Measurements from ENCODE around the gene RIPPLY1.

DNA sequence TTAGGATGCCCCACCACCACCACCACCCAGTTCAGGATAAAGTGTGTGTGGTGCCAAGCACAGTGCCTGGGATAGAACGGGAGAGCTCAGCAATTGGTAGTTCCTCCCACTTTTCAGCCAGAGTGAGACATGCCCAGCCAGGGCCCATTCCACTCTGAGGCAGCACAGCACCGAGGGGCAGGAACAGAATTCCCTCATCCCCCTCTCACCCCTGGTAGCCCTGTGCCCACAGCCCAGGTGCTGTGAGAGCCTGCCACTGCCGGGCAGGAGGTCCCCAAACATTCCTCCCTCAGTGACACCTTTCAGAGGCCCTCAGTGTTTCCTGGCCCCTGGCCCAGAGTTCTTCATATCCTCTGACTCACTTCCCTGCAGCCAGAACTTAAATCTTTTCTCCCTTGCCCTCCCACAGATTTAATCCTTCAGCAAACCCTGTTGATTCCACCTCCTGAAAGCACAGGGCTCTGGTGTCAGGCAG lies 8.1 kb downstream of the RIPPLY1 start:
- no peak for TF ChIP-seq POLR2A (IDR thresholded peaks at IDR 0.05; ENCODE audit: borderline replicate concordance, extremely low read depth, insufficient read depth, insufficient read length)
- TF ChIP-seq, protein P1, sequence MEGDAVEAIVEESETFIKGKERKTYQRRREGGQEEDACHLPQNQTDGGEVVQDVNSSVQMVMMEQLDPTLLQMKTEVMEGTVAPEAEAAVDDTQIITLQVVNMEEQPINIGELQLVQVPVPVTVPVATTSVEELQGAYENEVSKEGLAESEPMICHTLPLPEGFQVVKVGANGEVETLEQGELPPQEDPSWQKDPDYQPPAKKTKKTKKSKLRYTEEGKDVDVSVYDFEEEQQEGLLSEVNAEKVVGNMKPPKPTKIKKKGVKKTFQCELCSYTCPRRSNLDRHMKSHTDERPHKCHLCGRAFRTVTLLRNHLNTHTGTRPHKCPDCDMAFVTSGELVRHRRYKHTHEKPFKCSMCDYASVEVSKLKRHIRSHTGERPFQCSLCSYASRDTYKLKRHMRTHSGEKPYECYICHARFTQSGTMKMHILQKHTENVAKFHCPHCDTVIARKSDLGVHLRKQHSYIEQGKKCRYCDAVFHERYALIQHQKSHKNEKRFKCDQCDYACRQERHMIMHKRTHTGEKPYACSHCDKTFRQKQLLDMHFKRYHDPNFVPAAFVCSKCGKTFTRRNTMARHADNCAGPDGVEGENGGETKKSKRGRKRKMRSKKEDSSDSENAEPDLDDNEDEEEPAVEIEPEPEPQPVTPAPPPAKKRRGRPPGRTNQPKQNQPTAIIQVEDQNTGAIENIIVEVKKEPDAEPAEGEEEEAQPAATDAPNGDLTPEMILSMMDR (IDR thresholded peaks at IDR 0.05 in 2 of 3, conservative IDR thresholded peaks at IDR 0.05 in 1 of 3; ENCODE audit: borderline replicate concordance in 1 of 3, insufficient read depth in 1 of 3, low read depth in 2 of 3, low read length in 2 of 3): no peak
- TF ChIP-seq YY1 (IDR thresholded peaks at IDR 0.05; ENCODE audit: extremely low read depth, insufficient replicate concordance, low read depth, low read length): no peak
- no peak for TF ChIP-seq EZH2 (IDR thresholded peaks at IDR 0.05)
- peak; percentile 43; the same call in 1 of the 2 replicates for TF ChIP-seq SP1 (IDR thresholded peaks at IDR 0.05; ENCODE audit: low read depth)
- TF ChIP-seq RAD21 (IDR thresholded peaks at IDR 0.05; ENCODE audit: low read depth): no peak
- TF ChIP-seq, protein P2, sequence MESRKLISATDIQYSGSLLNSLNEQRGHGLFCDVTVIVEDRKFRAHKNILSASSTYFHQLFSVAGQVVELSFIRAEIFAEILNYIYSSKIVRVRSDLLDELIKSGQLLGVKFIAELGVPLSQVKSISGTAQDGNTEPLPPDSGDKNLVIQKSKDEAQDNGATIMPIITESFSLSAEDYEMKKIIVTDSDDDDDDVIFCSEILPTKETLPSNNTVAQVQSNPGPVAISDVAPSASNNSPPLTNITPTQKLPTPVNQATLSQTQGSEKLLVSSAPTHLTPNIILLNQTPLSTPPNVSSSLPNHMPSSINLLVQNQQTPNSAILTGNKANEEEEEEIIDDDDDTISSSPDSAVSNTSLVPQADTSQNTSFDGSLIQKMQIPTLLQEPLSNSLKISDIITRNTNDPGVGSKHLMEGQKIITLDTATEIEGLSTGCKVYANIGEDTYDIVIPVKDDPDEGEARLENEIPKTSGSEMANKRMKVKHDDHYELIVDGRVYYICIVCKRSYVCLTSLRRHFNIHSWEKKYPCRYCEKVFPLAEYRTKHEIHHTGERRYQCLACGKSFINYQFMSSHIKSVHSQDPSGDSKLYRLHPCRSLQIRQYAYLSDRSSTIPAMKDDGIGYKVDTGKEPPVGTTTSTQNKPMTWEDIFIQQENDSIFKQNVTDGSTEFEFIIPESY (IDR thresholded peaks at IDR 0.05; ENCODE audit: extremely low read depth, insufficient replicate concordance, low read length): no peak
- TF ChIP-seq POLR2AphosphoS5 (IDR thresholded peaks at IDR 0.05; ENCODE audit: low read depth, low read length): peak; percentile 24; the same call in 1 of the 2 replicates

Data from HCT116 (cell line).